Left colon (tissue), 2 donors: ENCODE results near the gene PPM1L. TPM values are rescaled to one million over a fixed set of nuclear protein-coding genes. Genes with fewer than 3 reads are reported as not detected.
A peak's percentile ranks its signal among the peaks of the same experiment; 100 is the strongest.

Source experiments
- ATAC-seq: fragments of 200-7000 bp; cut with Tn5 transposase; one replicate; pipeline ENCODE4 v1.9.1; 2020; ENCODE audit warnings: mild to moderate bottlenecking, moderate library complexity
- DNase-seq, 2 donors: peaks; one replicate each; pipeline ENCODE4 v3.0.0-alpha.2; 2020
- intact Hi-C, 2 donors: fragments of 100-400 bp; cut with DNase I in 1 of 2; cut with micrococcal nuclease in 1 of 2; formaldehyde crosslinking; loops; one replicate each; pipeline versions ENCODE4 v1.11.2 to v1.14.0; 2022; cut with DNase I, micrococcal nuclease
- total RNA-seq, 2 donors: library from RNA; stranded (reverse); fragmentation: NEBNext Ultra II Directional; extraction: Animal tissue kit (Norgen Biotek cat#: 25700); gene quantifications; one replicate each; pipeline ENCODE4 v1.2.1, GENCODE V29; 2021
- donor health status: DM: no; HTN: no; CAD: no.
- donor health status: DM: yes; HTN: yes; CAD: no.

PPM1L gene
- total RNA-seq, 2 donors from 2014 or later: 16.9 to 20.4 TPM

GRCh38 chr3:160757233-160758106 lies 1.4 kb downstream of the PPM1L start:
- DNase-seq (peak; percentile 20 to 30), ATAC-seq (no peak)
- intact Hi-C loops: no loop called here

GRCh38 chr3:160758929-160759577 lies 3.0 kb downstream of the PPM1L start:
- DNase-seq (no peak), ATAC-seq (no peak)
- intact Hi-C loops: no loop called here

- DNase-seq (no peak), ATAC-seq (no peak)
- intact Hi-C loops: no loop called here
Observed at GRCh38 chr3:160763073-160763472, 7.0 kb downstream of the PPM1L start.

GRCh38 chr3:160765211-160765610 lies 9.2 kb downstream of the PPM1L start:
- intact Hi-C loops: no loop called here
- ATAC-seq: no peak
- no peak for DNase-seq

- no peak for ATAC-seq
- intact Hi-C loops: no loop called here
Observed at GRCh38 chr3:160768031-160768430, 12.0 kb downstream of the PPM1L start.

GRCh38 chr3:160768918-160769317 lies 12.9 kb downstream of the PPM1L start:
- ATAC-seq: no peak
- no peak for DNase-seq
- intact Hi-C loops: no loop called here

More at GRCh38 chr3:160768031-160768430, 12.0 kb downstream of the PPM1L start:
- no peak for DNase-seq

GRCh38 chr3:160771811-160772459 lies 15.9 kb downstream of the PPM1L start:
- no peak for ATAC-seq

GRCh38 chr3:160773722-160774121 lies 17.7 kb downstream of the PPM1L start:
- no peak for ATAC-seq
- intact Hi-C loops: no loop called here
- DNase-seq: no peak

More at GRCh38 chr3:160771811-160772459, 15.9 kb downstream of the PPM1L start:
- DNase-seq: no peak
- intact Hi-C loops: no loop called here

GRCh38 chr3:160774172-160774571 lies 18.1 kb downstream of the PPM1L start:
- no peak for ATAC-seq
- intact Hi-C loops: no loop called here
- DNase-seq: no peak

- no peak for ATAC-seq
- intact Hi-C loops: no loop called here
- no peak for DNase-seq
Observed at GRCh38 chr3:160778480-160778879, 22.4 kb downstream of the PPM1L start.

- intact Hi-C loops: no loop called here
- no peak for DNase-seq
- ATAC-seq: no peak
Observed at GRCh38 chr3:160779040-160779439, 23.0 kb downstream of the PPM1L start.

GRCh38 chr3:160780245-160780644 lies 24.2 kb downstream of the PPM1L start:
- intact Hi-C loops: no loop called here
- ATAC-seq (no peak), DNase-seq (no peak)

- intact Hi-C loops: no loop called here
- no peak for ATAC-seq
- no peak for DNase-seq
Observed at GRCh38 chr3:160781402-160781801, 25.4 kb downstream of the PPM1L start.

- DNase-seq (no peak), ATAC-seq (no peak)
- intact Hi-C loops: no loop called here
Observed at GRCh38 chr3:160781863-160782262, 25.8 kb downstream of the PPM1L start.

- intact Hi-C loops: no loop called here
- no peak for DNase-seq
- ATAC-seq: peak; percentile 95
Observed at GRCh38 chr3:160784853-160785252, 28.8 kb downstream of the PPM1L start.

- DNase-seq (no peak), ATAC-seq (no peak)
- intact Hi-C loops: no loop called here
Observed at GRCh38 chr3:160790726-160791125, 34.7 kb downstream of the PPM1L start.

GRCh38 chr3:160792540-160792939 lies 36.5 kb downstream of the PPM1L start:
- DNase-seq (no peak), ATAC-seq (peak; percentile 53)
- intact Hi-C loops: no loop called here

GRCh38 chr3:160793722-160794252 lies 37.8 kb downstream of the PPM1L start:
- intact Hi-C loops: no loop called here
- DNase-seq (no peak), ATAC-seq (no peak)

- ATAC-seq (peak; percentile 12), DNase-seq (no peak)
- intact Hi-C loops: no loop called here
Observed at GRCh38 chr3:160796089-160796812, 40.2 kb downstream of the PPM1L start.
